Fibroblast of villous mesenchyme (primary cell): ENCODE measurements around the gene ASTN2. TPM values are rescaled to one million over a fixed set of nuclear protein-coding genes. Genes with fewer than 3 reads are reported as not detected.

ENCODE experiments used
- DNase-seq: peaks from one replicate; pipeline ENCODE4 v3.0.0-alpha.2; 2010; ENCODE audit warnings: low read depth
- H3K4me3 ChIP-seq: 2 replicates; pipeline ENCODE4 v1.5.1; 2011; ENCODE audit warnings: low read depth, mild to moderate bottlenecking, low read length
- total RNA-seq: library from RNA; depleted of rRNA; stranded (reverse); fragments of >200 nt; gene quantifications from 2 replicates; pipeline ENCODE4 v1.2.3, GENCODE V29; 2012
- TF ChIP-seq, protein P1 (sequence below): IDR thresholded peaks from 2 replicates; pipeline ENCODE4 v1.5.1; 2012; ENCODE audit warnings: low read depth, mild to moderate bottlenecking, low read length; ENCODE audit not compliant: insufficient read depth

ASTN2 gene
- total RNA-seq, 1 donor = 5.6 TPM

DNA sequence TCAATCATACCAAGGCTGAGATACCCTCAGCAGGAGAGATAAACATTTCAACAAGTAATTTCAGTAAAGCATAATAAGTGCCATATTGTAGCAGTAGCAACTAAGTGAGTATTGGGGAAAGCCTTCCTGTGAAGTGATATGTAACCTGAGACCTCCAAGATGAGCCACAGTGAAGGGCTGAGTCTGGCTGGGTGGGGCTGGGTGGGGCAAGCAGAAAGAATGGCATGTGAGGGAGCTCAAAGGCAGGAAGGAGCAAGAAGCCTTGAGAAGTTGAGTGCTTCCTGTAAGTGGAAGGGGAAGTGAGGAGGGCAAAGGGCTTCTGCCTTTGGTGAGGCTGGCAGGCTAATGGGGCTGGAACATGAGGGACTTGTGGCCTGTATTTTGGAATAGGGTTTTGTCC is 19.7 kb upstream of the ASTN2 start:
- H3K4me3 ChIP-seq = no peak overlapping the region
- TF ChIP-seq, protein P1, sequence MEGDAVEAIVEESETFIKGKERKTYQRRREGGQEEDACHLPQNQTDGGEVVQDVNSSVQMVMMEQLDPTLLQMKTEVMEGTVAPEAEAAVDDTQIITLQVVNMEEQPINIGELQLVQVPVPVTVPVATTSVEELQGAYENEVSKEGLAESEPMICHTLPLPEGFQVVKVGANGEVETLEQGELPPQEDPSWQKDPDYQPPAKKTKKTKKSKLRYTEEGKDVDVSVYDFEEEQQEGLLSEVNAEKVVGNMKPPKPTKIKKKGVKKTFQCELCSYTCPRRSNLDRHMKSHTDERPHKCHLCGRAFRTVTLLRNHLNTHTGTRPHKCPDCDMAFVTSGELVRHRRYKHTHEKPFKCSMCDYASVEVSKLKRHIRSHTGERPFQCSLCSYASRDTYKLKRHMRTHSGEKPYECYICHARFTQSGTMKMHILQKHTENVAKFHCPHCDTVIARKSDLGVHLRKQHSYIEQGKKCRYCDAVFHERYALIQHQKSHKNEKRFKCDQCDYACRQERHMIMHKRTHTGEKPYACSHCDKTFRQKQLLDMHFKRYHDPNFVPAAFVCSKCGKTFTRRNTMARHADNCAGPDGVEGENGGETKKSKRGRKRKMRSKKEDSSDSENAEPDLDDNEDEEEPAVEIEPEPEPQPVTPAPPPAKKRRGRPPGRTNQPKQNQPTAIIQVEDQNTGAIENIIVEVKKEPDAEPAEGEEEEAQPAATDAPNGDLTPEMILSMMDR = no peak

DNA sequence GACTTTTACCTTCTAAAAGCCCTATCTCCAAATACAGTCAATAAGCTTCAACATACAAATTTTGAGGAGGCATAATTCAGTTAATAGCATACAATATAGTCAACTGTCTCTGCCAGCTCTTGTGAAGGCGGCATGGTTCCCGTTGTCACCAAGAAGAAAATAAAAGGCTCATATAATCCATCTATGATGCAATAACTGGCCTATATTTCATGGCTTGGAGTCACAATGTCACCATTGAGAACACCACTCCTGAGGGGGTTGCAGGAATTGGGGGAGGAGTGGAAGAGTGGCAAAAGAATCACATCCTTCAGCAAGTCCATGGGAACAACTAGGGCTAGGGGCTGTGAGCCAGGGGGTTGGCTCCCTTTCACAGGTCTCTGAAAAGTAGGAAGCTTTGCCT is 16.0 kb upstream of the ASTN2 start:
- no peak for DNase-seq
- H3K4me3 ChIP-seq = no peak overlapping the region
- TF ChIP-seq, protein P1 = no peak

More for the DNA sequence above, 19.7 kb upstream of the ASTN2 start:
- DNase-seq = no peak

DNA sequence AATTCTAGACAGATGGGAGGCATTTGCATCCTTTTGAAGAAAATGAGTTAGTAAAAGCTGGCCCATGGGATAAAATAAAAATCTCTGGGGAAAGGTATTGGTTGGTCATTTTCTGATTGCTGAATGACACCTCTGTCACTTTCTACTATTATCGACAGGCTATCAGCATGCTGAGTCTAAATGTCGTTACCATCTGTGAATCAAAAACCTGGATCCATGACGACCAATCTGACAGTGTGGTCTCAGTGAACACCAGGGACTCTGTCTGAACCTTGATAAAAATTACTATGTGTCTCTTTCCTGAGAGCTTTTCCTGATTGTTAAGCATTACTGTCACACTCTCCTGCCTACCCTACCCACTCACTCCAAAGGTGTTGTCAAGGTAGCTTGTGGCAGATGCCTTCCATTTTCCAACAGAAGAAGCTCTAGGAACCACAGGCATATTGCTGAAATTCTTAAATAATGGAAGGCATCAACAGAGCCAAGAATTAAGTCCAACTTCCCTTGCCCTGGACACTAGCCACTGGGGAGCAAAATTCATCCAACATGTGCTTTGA is 12.6 kb upstream of the ASTN2 start:
- TF ChIP-seq, protein P1 = no peak
- no peak for DNase-seq
- no peak overlapping the region for H3K4me3 ChIP-seq

DNA sequence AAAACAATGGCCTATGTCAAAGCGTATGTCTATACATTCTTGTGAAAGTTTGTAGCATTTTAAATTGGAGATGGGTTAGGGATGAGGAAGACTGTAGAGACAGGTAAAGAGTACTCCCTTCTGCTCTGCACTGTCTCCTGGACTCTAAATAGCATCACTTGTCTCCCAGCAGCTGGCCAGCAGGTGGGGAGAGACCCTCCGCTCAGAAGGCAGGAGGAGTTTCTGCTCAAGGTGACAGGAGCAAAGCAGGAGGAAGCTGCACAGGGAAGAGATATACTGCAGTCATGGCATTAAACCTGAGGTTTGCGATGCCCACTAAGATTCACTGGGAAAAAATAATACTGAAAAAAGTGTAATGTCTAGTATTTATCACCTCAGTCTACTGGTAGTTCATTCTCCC is 10.7 kb upstream of the ASTN2 start:
- DNase-seq = no peak
- TF ChIP-seq, protein P1 = no peak
- no peak overlapping the region for H3K4me3 ChIP-seq

DNA sequence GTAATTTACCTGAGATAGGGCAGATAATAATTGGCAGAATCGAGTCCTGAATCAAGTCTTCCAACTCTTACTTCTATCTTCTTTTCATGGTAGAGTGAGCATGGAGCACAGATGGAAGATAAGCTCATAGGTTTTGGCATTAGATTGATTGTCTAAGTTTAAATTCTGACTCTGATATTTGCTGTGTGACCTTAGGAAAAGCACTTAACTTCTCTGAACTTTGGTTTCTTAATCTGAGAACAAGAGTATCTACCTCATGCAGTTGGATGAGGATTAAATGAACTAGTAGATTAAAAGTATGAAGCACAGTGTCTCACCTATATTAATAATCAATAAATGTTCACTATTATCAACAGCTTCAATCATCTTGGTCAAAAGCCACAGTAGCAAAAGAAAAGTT is 9.4 kb upstream of the ASTN2 start:
- DNase-seq = no peak
- TF ChIP-seq, protein P1 = no peak
- no peak overlapping the region for H3K4me3 ChIP-seq

DNA sequence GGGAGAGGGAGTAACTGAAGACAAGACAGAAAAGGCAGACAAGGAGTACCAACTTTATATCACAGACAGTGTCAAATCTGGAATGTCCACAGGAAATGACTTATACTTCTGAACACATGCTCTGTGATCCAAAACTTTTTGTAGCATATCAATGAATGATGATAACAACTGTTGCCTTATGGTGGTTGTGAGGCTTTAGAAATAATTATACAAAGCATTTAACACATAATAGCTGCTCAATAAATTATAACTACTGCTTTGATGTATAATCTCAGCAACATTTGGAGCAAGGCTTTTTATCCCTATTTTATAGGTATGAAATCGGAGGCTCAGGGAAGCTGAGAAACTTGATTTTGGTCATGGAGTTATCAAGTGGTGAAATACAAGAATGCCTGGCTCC is 3.3 kb upstream of the ASTN2 start:
- H3K4me3 ChIP-seq = no peak overlapping the region
- TF ChIP-seq, protein P1 = no peak
- DNase-seq = no peak

DNA sequence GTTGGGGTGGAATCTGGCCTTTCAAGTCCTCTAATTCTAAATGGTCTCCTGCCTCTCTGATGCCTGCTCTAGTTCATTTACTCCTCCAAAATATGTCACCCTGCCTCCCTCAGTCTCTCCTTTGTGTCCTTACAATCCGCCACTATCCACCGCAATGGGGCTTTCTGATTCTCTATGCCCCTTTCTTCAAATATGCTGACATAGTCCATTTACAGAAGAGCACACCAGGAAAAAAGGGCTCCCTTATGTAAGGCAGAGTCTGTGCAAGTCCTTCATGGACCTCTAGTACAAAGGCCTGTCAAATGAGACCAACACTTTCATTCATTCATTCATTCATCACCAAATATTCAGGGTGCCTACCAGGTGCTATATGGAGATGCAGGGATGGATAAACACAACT is 2.0 kb upstream of the ASTN2 start:
- TF ChIP-seq, protein P1 = no peak
- no peak for DNase-seq
- no peak overlapping the region for H3K4me3 ChIP-seq
